RWPE2 (cell line): ENCODE measurements around the gene OBSCN.
A peak's percentile ranks its signal among the peaks of the same experiment; 100 is the strongest.

Experiments
- ATAC-seq: fragments of 200-7000 bp; cut with Tn5 transposase; 3 replicates; pipeline ENCODE4 v1.9.1; 2021; ENCODE audit warnings: low read depth
- DNase-seq: peaks from one replicate; pipeline ENCODE4 v3.0.0-alpha.2; 2020; ENCODE audit warnings: low spot score
- H3K27ac ChIP-seq: fragments of 450-650 bp; 2 replicates; pipeline ENCODE4 v1.5.1; 2017; ENCODE audit warnings: mild to moderate bottlenecking; ENCODE audit not compliant: poor library complexity, severe bottlenecking
- H3K27me3 ChIP-seq: fragments of 250-450 bp; sonication (Bioruptor Pico); 2 replicates; pipeline ENCODE4 v1.5.1; 2021; ENCODE audit warnings: mild to moderate bottlenecking, moderate library complexity; ENCODE audit not compliant: insufficient read depth, poor library complexity, severe bottlenecking
- H3K36me3 ChIP-seq: fragments of 250-450 bp; sonication (Bioruptor Pico); 2 replicates; pipeline ENCODE4 v1.5.1; 2020; ENCODE audit warnings: low read depth, mild to moderate bottlenecking, moderate library complexity
- H3K4me1 ChIP-seq: fragments of 250-450 bp; sonication (Bioruptor Pico); 2 replicates; pipeline ENCODE4 v1.5.1; 2021; ENCODE audit warnings: mild to moderate bottlenecking, moderate library complexity; ENCODE audit not compliant: insufficient read depth, poor library complexity, severe bottlenecking
- H3K4me3 ChIP-seq: fragments of 250-450 bp; sonication (Bioruptor Pico); 2 replicates; pipeline ENCODE4 v1.5.1; 2021; ENCODE audit warnings: mild to moderate bottlenecking, moderate library complexity; ENCODE audit not compliant: severe bottlenecking
- H3K9me3 ChIP-seq: fragments of 250-450 bp; sonication (Bioruptor Pico); 2 replicates; pipeline ENCODE4 v1.5.1; 2021; ENCODE audit warnings: mild to moderate bottlenecking, moderate library complexity; ENCODE audit not compliant: severe bottlenecking
- TF ChIP-seq, protein P1 (sequence below): fragments of 450-650 bp; IDR thresholded peaks from one replicate; pipeline ENCODE4 v1.5.1; 2017; ENCODE audit warnings: mild to moderate bottlenecking, moderate library complexity; ENCODE audit not compliant: poor library complexity, severe bottlenecking

OBSCN gene

DNA sequence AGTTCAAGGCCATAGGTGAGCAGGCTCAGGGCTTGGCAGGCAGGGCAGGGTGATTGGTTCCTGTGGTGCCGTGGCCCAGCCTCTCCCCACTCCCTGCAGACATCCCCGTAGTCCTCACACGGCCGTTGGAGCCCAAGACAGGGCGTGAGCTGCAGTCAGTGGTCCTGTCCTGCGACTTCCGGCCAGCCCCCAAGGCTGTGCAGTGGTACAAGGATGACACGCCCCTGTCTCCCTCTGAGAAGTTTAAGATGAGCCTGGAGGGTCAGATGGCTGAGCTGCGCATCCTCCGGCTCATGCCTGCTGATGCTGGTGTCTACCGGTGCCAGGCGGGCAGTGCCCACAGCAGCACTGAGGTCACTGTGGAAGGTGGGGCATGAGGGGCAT is 71.9 kb downstream of the OBSCN start:
- Histone ChIP-seq H3K27me3 (no peaks in the 10 kb centered on the region), H3K4me3 (no peak overlapping the region), H3K4me1 (no peaks in the 10 kb centered on the region), H3K36me3 (no peaks in the 10 kb centered on the region), H3K9me3 (no peaks in the 10 kb centered on the region), H3K27ac (no peak overlapping the region)
- no peak for DNase-seq
- TF ChIP-seq, protein P1, sequence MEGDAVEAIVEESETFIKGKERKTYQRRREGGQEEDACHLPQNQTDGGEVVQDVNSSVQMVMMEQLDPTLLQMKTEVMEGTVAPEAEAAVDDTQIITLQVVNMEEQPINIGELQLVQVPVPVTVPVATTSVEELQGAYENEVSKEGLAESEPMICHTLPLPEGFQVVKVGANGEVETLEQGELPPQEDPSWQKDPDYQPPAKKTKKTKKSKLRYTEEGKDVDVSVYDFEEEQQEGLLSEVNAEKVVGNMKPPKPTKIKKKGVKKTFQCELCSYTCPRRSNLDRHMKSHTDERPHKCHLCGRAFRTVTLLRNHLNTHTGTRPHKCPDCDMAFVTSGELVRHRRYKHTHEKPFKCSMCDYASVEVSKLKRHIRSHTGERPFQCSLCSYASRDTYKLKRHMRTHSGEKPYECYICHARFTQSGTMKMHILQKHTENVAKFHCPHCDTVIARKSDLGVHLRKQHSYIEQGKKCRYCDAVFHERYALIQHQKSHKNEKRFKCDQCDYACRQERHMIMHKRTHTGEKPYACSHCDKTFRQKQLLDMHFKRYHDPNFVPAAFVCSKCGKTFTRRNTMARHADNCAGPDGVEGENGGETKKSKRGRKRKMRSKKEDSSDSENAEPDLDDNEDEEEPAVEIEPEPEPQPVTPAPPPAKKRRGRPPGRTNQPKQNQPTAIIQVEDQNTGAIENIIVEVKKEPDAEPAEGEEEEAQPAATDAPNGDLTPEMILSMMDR, result no peak
- ATAC-seq, result no peak

DNA sequence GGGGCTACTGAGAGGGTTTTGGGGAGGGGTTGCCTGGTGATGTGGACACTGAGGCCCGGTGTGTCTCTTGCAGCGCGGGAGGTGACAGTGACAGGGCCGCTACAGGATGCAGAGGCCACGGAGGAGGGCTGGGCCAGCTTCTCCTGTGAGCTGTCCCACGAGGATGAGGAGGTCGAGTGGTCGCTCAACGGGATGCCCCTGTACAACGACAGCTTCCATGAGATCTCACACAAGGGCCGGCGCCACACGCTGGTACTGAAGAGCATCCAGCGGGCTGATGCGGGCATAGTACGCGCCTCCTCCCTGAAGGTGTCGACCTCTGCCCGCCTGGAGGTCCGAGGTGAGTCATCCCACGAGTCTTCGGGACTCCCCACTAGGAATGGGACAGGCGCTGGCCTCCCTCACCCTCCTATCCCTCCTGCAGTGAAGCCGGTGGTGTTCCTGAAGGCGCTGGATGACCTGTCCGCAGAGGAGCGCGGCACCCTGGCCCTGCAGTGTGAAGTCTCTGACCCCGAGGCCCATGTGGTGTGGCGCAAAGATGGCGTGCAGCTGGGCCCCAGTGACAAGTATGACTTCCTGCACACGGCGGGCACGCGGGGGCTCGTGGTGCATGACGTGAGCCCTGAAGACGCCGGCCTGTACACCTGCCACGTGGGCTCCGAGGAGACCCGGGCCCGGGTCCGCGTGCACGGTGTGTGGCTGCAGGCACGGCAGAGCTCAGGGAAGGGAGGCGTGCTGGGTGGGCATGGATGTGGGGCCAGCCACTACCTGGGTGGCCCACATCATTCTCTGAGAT is 72.5 kb downstream of the OBSCN start:
- no peaks in the 10 kb centered on the region for H3K36me3 ChIP-seq
- ATAC-seq, result no peak
- TF ChIP-seq, protein P1, result no peak
- DNase-seq, result peak; percentile 28
- H3K27ac ChIP-seq, result no peak overlapping the region
- no peaks in the 10 kb centered on the region for H3K27me3 ChIP-seq
- no peaks in the 10 kb centered on the region for H3K4me1 ChIP-seq
- H3K9me3 ChIP-seq, result no peaks in the 10 kb centered on the region
- H3K4me3 ChIP-seq, result no peak overlapping the region

DNA sequence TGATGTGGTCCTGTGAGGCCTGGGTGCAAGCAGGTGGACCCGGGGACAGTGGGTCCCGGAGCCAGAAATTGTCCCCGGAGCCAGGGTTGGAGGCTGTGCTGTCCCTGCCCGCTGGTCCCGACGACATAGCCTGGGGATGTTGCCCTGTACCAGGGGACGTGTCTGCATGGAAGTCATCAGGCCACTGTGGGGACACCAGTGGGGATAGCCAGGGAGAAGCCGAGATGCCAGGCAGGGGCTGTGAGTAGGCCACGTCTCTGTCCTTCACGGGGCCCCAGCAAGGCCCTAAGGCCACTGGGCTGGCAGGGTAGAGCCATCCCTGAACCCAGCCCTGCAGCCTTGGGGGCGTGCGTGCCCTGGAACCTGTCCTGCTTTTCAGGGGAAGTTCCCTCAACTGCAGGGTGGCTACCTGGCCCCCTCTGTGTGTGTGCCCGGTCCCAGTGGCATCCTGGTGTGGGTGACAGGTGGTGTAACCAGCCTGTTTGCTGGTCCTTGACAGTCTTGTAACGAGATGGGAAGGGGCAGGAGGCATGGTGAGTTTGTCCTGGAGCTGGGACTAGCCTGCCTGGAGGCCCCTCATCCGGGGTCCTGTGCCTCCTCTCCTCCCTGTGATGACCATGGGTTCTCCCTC is 73.2 kb downstream of the OBSCN start:
- Histone ChIP-seq H3K36me3 (no peaks in the 10 kb centered on the region), H3K27ac (no peak overlapping the region), H3K9me3 (no peaks in the 10 kb centered on the region), H3K4me3 (no peak overlapping the region), H3K27me3 (no peaks in the 10 kb centered on the region), H3K4me1 (no peaks in the 10 kb centered on the region)
- ATAC-seq (no peak), DNase-seq (peak; percentile 17)
- TF ChIP-seq, protein P1, result no peak

DNA sequence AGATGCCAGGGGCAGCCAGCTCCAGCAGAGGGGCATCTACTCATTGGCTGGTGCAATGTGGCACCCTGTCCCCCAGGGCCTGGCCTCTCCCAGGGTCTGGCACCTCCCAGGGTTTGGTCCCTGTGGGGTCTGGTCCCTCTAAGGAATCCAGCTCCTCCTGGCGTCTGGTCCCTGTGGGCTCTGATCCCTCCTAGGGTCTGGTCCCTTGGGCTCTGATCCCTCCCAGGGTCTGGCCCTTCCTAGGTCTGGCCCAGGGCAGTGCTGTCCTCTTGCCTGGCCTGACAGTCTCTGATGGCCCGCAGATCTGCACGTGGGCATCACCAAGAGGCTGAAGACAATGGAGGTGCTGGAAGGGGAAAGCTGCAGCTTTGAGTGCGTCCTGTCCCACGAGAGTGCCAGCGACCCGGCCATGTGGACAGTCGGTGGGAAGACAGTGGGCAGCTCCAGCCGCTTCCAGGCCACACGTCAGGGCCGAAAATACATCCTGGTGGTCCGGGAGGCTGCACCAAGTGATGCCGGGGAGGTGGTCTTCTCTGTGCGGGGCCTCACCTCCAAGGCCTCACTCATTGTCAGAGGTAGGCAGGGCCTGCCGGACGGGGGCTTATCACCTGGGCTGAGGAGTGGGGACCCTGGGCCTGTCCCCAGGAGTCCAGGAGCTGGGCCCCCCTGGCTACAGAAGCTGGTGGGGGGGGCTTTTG is 73.9 kb downstream of the OBSCN start:
- no peaks in the 10 kb centered on the region for H3K27me3 ChIP-seq
- no peak for ATAC-seq
- H3K27ac ChIP-seq, result no peak overlapping the region
- TF ChIP-seq, protein P1, result no peak
- DNase-seq, result peak; percentile 23
- no peaks in the 10 kb centered on the region for H3K9me3 ChIP-seq
- H3K4me3 ChIP-seq, result no peak overlapping the region
- H3K4me1 ChIP-seq, result no peaks in the 10 kb centered on the region
- H3K36me3 ChIP-seq, result no peaks in the 10 kb centered on the region
